Measurements from ENCODE around the gene KDM5A.
"Not testable (repeated sequence)": the region's sequence is repeated elsewhere in the genome, so short reads cannot be mapped to it uniquely, and the experiment has no call there.

GRCh38 chr12:343036-343435, 46.1 kb downstream of the KDM5A start:
- TF ChIP-seq SIN3A (IDR thresholded peaks at IDR 0.05; ENCODE audit: borderline replicate concordance, low read depth, low read length); CTCF (IDR thresholded peaks at IDR 0.05); MEF2A (IDR thresholded peaks at IDR 0.05; ENCODE audit: borderline replicate concordance, low read depth); POLR2AphosphoS5 (IDR thresholded peaks at IDR 0.05; ENCODE audit: low read depth, low read length); RFX5 (IDR thresholded peaks at IDR 0.05; ENCODE audit: low read length); REST (IDR thresholded peaks at IDR 0.05; ENCODE audit: low read depth, low read length); NFIC (IDR thresholded peaks at IDR 0.05; ENCODE audit: borderline replicate concordance); ZBTB33 (IDR thresholded peaks at IDR 0.05; ENCODE audit: borderline replicate concordance, low read depth); YY1 (IDR thresholded peaks at IDR 0.05; ENCODE audit: low read depth); EP300 (IDR thresholded peaks at IDR 0.05; ENCODE audit: borderline replicate concordance in 1 of 2, low read depth in 1 of 2, low read length in 1 of 2); TEAD4 (IDR thresholded peaks at IDR 0.05; ENCODE audit: borderline replicate concordance, insufficient read depth): not testable (repeated sequence)
